Fibroblast of skin of left quadriceps (primary cell): Measurements from ENCODE around the gene SEMA3B.
A peak's percentile ranks its signal among the peaks of the same experiment; 100 is the strongest.
"Not testable (repeated sequence)": the region's sequence is repeated elsewhere in the genome, so short reads cannot be mapped to it uniquely, and the experiment has no call there.

ENCODE experiments used
- DNase-seq, 2 experiments: peaks; one replicate each; pipeline ENCODE4 v3.0.0-alpha.2; 2013; ENCODE audit warnings: low read depth in 2 of 2

SEMA3B gene

DNA sequence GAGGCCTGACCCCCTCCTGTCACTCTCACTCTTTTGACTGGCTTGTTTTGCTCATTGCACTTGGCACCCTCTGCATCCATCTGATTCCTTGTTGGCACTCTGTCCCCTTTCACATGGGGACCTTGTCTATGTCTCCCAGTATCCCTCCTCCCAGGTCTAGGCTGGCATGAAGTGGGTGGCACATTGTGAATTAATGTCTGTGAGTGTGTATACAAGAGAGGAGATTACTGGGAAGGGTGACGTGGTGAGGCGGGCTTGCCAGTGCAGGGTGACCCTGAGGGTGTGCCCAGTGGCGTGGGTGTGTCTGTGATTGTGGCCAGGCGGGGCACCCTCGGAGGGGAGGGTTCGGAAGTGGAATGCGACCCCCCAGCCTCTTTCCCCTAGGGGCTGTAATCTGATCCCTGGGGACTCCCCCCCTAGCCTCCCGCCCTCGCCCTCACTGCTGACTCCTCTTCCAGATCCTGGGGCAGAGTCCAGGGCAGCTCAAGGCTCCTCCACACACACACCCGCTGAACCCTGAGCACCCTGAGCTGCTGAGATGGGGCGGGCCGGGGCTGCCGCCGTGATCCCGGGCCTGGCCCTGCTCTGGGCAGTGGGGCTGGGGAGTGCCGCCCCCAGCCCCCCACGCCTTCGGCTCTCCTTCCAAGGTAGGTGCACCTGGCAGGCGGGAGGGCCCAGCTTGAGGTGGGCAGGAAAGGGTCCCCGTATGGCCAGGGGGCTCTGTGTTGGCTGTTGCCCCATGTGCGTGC lies at the start of gene SEMA3B:
Gene SEMA3B, plus strand, starts transcription at position 445 of the 749 bp plus-strand sequence. Its CDS starts 94 bp downstream, at position 539.
- no peak for DNase-seq

DNA sequence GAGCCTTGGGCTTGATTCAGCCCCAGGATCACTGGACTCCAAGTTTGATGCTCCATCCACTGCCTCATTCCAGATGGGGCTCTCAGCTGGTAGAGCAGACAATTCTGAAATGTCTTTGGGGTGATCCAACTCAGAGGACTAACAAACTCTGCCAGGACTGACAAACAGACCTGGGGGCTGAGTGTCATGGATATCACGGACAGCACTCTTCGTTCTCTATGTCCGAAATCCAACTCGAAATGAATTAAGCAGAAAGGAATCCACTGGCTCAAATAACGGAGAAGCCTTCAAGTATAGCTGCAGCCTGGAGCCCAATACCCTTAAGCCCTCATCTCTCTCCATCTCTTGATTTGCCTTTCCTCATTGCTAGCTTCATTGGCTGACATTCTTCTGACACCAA lies 49.7 kb upstream of the SEMA3B start:
- no peak for DNase-seq

DNA sequence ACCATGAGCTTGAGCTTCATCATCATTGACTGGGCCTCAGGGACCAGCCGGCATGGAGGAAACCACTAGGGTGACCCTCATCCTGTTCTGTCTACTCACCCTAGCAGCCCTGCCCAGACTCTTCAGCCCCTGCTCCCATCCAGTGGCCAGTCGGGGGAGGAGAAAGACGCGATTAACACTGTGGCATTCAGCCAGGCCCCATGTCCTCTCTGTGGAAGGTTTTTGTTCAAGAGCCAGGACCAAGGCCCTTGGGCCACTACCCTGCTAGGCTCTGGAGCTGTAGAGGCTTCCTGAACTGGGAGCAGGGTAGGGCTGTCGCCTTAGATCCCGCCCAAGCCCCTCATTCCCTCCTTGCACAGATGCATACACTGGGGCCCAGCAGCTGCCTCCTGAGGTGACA lies 48.8 kb upstream of the SEMA3B start:
- no peak for DNase-seq

DNA sequence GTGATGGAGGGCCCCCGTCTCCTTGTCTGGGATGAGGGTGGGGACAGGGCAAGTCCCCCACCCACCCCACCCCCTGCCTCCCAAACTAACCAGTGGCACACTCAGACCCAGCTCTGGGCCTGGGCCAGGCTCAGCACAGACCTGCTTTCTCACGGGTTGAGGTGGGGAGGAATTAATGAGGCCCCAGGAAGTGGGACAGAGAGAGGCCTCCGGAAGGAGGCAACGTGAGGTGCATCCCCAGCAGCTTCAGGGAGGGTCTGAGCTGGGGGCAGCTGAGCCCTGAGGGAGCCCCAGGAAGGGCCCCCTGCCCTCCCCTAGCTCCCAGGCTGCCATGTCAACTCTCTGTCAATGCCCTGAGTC lies 47.9 kb upstream of the SEMA3B start:
- no peak for DNase-seq

DNA sequence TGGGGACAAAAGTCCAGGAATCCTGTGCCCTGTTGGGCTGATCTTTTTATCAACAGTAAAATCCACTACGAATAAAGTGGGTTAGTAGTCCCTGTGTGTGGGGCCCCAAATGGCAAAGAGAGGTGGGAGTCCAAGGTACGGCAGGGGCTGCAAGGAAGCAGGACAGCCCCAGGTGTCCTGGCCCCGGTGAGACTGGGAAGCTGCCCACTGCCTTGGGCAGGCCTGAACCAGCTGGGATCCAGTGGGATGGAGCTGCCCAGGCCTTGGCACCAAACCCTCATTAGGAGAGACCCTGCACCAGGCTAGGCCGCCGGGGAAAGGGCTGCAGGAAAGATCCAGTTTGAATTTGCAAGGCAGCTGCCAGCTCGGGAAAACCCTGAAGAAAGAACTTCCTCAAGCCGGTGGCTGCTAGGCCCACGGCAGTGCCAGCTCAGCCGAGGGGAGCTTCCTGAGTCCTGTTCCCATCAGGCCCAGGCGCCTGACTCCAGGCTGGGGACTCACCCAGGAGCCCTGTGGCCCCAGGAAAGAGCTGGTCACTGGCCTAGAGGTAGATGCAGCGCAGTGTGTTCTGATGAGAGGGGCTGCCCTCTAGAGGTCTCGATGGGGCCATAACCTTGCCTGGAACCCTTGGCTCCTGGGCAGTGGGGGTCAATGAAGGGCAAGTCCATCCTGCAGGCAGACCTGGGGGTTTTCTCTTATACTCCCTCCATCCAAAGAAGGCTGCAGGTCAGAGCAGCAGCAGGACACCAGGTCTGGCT lies 47.4 kb upstream of the SEMA3B start:
- no peak for DNase-seq

DNA sequence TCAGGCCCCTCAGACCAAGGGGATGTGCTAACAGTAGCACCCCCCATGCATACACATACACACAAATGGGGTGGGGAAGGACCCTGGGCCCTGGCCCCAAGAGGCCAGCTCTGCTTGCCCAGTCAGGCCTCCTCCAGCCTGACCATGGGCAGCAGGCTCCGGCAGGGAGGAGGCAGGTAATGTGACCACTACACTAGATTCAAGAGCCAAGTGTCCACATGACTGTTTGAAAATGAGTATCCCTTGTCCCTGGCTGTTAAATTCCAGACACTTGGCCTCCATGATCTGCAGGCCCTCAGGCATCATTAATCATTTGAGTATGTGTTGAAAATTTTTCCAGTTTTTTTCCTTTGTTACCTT lies 46.8 kb upstream of the SEMA3B start:
- DNase-seq, result no peak

DNA sequence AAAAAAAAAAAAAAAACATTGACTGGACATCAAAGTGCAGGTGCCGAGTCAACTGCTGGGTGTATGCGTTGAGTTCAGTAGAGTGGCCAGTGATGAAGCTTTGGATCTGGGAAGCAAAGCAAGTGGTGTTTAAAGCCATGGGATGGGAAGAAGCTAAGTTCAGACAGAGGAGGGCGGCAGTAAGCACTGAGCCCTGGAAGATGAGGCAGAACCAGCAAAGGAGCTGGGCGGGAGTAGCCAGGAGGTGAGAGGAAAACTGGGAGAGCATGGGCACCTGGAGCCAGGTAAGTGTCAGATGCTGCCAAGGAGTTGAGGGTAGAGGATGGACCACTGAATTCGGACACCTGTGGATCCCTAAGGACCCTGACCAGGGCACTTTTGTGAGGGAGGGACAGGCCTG lies 44.3 kb upstream of the SEMA3B start:
- DNase-seq, result no peak

DNA sequence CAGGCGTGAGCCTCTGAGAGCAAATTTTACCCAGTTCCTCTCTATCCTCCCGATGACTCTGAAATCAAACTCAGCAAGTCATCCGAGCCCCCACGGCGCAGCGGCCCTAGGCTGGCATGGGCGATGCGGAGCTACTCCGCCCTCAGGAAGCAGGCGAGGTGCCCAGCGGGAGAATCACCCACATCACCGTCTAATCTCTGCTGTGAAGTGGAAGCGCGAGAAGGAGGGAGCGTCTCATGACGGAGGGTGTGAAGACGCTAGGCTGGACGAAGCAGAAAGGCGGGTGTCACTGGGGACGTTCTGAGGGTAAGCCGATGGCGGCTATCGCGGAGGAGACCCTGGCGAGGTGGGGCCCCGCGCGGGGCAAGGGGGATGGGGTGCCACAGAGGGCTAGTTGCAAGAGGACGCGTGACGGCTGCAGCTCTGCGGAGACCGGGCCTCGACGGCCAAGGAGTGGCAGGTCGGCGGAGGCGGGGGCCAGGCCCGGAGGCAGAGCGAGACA lies 42.0 kb upstream of the SEMA3B start:
- DNase-seq, result no peak

DNA sequence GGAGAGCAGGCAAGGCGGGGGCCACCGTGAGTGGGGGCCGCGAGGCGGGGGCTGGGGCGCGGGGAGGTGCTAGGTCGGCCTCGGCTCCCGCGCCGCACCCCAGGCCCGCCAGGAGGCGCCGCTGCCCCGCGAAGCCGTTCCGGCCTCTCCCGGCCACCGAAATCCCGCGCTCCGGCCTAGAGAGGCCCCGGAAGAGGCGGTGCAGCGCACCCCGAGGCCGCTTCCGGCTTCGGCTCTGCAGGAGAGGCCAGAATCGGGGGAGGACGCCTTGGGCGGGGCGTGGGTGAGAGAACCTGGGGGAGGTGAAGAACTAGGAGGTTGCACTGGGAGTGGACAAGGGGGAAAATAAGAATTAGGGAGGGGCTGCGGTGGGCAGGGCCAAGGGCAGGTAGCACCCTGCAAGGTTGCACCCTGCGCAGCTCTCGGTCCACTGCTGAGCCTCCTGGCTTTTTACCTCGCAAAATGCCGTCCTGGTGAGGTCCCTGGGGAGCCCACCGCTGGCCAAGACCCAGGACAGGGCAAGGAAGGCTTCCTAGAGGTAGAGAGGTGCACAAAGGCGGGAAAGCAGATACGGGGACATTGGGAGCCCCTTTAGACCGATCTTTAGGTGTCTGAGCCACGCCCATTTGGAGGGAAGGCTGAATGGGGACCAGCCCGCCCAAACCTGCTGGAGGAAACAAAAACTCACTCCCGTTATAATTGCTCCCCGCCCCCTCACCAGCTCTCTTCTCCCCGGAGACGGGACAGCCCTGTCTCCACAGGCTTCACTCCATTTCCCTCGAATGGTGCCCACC lies 41.4 kb upstream of the SEMA3B start:
- peak; percentile 76 to 80 for DNase-seq

DNA sequence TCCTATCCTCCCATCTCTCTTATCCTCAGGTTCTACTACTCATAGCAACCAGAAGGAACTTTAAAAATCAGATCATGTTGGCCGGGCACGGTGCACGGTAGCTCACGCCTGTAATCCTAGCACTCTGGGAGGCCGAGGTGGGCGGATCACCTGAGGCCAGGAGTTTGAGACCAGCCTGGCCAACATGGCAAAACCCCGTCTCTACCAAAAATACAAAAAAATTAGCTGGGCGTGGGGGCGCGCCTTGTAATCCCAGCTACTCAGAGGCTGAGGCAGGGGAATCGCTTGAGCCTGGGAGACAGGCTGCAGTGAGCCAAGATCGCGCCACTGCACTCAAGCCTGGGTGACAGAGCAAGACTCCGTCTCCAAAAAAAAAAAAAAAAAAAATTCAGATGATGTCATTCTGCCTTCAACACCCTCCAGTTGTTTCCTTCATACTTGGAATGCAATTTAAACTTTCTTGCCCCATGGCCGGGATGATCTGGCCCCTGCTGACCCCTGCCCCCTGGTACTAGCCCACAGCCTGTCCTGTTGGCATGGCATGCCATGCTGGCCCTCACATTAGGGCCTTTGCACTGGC lies 40.7 kb upstream of the SEMA3B start:
- DNase-seq, result not testable (repeated sequence)

DNA sequence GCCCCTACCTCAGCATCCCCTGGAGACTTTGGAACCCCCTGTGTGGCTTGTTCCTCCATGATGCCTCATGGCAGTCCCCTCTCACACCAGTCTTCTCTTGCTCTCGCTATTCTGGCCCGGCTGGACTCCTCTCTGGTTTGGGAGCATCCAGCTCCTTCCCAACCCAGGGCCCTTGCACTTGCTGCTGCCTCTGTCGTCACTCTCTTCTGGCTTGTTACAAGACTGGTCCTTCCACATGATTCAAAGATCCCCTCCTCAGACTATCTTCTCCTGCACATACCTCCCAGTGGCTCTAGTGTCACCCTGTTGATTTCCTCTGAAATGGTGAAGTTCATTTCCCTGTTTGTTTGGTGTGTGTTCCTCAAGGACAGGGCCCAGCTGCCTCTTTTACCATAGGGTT lies 39.5 kb upstream of the SEMA3B start:
- no peak for DNase-seq

DNA sequence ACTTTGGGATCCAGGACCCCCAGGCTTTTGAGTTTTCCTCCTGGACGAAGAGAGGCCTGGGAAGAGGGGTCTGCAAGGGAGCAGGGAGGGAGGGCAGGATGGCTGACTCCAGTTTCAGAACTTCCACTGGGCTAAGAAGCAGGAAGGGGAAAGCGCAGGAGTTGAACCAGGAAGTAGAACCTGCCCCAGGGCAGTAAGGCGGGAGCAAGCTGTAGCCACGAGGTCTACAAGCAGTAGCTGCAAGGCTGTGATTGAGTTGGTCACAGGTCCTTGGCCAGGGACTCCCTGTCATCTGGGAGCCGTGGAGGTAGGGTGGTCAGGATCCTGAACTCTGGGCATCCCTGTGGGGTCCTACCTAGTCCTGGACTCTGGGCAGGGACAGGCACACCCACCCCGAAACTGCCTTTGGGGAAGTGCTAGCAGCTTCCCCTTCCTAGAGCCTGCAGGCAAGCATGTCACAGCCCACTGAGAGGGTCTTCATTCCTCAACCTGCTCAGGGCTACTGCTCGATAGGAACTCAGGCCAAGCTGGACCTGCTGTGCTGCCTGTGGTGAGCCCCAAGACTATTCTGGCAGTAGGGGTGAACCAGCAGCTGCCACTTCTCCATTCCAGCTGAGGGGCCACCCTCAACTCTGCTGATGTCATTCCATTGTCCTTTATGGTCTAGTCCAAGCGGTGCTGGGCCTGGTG lies 38.7 kb upstream of the SEMA3B start:
- DNase-seq, result no peak

DNA sequence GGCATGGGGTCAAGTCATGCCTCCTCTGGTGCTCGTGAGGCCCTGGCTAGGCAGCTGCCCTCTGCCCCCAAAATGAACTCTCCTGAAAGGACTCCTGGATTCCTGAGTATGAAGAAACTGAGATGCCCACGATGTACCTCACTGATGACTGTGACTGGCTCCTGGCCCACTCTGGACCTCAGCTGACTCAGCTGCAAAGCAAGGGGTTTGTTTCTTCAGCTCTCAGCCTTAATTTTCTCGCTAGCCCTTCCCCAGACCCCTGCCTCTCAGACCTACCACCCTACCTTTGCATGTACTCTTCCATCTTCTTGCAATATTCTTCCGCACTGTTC lies 38.2 kb upstream of the SEMA3B start:
- DNase-seq, result no peak

DNA sequence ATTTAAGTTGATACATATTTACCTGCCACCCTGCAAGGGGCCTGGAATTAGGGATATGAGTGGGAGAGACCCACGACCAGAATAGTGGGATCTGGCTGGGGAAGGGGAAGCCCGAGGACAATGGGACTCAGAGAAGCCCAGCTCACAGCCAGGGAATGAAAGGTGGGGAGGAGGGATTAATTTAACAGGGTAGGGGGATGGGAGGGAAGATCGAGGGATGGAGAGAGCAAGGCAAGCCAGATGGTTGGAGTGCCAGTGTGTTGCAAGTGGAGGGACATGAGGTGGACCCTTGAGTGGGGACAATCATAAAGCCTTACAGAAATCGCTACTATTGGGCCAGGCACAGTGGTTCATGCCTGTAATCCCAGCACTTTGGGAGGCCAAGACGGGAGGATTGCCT lies 37.4 kb upstream of the SEMA3B start:
- no peak for DNase-seq

DNA sequence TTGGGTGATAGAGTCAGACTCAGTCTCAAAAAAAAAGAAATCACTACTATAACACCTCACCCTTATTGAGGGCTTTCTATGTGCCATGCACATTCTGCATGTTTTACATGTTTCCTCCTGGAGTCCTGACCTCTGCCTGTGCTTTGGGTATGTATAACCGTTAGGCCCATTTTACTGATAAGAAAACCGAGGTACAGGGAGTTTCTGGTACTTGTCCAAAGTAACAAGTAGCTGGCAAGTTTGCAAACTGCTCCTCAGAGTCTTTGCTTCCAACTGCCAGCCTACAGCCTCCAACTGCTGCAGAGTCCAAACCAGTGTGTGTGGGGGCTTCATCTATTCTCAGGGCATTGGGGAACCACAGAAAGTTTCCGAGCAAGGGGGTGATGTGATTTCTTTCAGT lies 36.6 kb upstream of the SEMA3B start:
- no peak for DNase-seq

DNA sequence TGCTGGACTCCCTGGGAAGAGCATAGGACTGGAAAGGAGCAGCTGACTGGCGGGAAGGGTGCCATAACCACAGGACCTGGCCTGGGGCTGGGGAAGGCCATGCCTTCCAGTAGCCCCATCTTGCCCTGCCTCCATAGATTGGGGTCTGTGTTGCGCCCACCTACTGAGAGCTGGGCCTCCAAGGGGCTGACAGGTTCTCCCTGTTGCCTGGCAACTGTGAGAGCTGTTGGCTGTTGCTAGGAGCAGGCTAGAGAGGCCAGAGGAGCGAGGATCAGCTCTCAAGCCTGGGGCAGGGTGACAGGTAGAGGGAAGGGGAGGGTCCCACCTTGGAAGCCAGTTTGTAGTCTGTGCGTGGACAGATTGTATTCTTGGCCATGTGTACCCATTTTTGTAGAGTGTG lies 35.8 kb upstream of the SEMA3B start:
- DNase-seq, result no peak

DNA sequence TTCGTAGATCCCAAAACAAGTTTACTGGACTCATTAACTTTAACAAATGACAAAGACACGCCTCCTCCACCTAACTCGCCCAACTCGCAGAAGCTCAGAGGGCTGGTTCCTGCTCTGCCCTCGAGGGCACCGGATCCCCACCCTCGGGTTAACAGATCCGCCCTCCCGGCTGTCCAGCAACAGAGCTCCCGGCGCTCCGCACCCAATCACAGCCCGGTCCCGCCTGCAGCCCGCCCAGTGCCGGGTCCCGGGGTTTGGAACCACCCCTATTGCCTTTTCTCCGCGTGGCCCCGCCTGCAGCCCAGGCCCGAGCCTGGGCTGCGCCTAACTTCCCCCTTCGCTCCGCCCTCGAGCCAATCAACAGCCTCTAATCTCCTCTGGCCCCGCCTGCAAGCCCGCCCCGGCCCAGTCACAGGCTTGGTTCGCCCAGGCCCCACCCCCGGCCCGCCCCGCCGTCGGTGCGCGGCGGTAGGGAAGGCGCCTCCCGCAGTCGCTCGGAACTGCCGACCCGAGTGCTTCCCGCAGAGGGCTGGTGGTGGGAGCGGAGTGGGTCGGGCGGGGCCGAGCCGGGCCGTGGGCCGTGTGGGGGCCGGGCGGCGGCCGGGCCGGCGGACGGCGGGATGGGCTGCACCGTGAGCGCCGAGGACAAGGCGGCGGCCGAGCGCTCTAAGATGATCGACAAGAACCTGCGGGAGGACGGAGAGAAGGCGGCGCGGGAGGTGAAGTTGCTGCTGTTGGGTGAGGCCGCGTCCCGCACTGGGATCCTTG lies 33.0 kb upstream of the SEMA3B start, which contains the start of gene GNAI2:
Gene GNAI2, plus strand, starts transcription at position 489 of the 768 bp plus-strand sequence. Its CDS starts 132 bp downstream, at position 621.
- DNase-seq, result peak; percentile 95 to 96

DNA sequence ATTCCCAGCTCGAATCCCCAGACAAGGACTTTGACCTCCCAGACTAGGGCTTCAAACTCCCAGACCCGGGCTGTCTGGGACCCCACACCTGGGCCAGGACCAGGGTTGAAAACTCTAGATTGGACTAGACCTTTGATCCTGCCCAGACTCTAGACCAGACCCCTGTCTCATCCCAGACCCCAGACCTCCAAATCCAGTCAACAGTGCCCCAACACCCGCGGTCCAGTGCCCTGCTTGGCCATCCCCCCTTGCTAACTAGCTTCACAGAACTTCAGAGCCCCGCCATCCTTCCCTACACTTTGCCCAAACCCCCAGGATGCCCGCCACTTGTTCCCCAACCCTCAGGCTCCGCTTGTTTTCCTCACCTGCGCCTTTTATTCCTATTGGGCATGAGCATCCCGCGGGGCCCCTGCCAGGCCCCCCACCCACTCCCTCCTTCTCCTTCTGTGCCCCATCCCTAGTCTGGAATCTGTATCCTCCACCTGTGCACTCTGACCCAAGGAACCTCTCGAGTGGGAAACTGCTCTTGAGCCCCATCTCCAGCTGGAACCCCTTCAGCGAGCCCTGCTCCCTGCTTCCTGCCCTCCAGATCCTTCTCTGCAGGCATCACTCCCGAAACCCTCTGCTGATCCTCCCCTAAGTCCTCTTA lies 32.3 kb upstream of the SEMA3B start:
- no peak for DNase-seq

DNA sequence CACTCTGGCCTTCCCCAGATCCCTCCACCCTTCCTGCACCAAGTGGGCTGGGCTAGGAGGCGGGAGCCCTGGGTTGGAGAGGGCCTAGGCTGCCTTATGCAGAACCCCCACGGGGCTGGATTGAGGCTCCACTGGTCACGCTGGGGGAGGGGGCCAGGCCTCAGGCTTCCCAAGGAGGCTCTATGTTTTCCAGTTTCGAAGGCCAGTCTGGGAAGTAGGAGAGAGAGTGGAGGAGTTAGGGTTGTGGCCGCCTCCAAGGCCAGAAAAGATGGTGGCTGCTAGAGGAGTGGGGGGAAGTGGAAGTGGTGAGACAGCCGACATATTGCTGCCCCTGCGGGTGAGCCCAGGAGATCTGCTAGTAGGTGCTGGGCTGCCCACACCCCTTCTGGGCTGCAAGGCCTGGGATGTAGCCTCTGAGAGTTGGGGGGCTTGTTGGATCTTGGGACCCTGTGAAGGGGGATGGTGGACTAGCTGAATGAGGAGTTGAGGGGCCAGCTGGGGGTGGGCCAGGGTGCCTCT lies 31.8 kb upstream of the SEMA3B start:
- no peak for DNase-seq
